ENCODE measurements around the gene SYNJ1.
"Not testable (repeated sequence)": the region's sequence is repeated elsewhere in the genome, so short reads cannot be mapped to it uniquely, and the experiment has no call there.

SYNJ1 gene

DNA sequence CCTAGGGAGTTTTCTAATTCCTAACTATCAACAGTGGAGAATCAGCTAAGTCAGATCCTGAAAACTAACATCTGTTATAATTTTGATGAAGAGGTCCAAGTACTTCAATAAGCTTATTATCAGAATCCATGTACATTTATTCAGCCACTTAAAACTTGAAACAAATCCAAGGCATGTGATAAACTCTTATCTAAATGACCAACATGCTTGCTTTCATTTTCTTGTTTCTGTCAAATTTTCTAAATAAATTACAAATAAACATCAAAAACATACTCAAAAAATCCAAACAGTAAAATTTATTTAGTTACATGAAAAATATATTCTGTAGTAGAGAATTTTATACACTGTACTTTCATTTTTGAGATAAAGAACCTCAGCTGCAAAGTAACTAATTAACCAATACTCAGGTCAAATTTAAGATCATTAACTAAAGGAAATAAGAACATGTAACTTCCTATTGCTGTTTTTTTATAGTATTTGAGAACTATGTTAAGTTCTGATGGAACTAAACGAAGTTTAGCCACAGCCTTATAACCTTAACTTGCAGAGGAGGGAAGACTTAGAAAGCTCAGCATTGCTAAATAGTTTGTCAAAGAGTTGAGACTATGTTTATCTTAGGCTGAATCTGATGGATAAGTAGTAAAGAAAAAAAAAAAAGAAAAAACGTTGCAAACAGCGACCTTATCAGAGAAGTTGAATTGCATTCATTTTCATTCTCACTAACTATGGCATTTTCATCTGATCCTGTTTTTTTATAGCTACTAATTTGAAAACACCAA, 44.9 kb downstream of the SYNJ1 start:
- no peak for DNase-seq

- no peak for DNase-seq
Measured at GRCh38 chr21:32674731-32675130, 53.1 kb downstream of the SYNJ1 start.

DNA sequence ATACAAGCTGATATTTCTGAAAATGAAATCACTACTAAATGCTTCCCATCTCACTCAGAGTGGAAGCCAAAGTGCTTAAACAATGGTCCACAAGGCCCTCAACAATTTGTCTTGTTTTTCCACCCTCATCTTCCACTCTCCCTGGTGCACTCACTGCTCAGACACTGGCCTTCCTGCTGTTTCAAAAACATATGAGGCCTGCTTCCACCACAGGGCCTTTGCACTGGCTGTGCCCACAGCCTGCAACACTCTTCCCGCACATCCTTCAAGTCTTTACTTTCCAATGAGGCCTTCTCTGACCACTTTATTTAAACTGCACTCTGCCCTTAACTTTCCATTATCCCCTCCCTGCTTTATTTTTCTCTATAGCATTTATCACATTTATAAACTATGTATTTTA, 53.8 kb downstream of the SYNJ1 start:
- no peak for DNase-seq

DNA sequence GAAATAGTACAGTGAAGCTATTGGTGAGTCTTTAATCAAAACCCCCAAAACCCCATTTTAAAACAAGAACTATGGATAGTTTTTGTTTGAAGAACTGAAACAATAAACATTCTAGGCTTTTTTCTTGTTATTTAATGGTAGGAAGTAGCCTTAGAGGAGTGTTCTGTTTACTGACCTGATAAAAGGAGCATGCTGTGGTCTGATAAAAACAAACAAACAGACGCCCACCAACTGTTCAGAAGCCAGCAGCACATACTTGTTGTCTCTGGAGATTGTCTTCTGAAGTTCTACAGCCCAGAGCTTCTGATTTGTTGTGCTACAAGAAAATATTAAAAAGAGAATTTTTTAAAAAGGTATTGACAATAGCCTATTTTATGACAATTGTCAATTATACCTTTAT, 61.6 kb downstream of the SYNJ1 start:
- DNase-seq: no peak

GRCh38 chr21:32664095-32664494, 63.7 kb downstream of the SYNJ1 start:
- DNase-seq: not testable (repeated sequence)

- DNase-seq: not testable (repeated sequence)
Measured at GRCh38 chr21:32661981-32662380, 65.8 kb downstream of the SYNJ1 start.

GRCh38 chr21:32661026-32661782, 66.6 kb downstream of the SYNJ1 start:
- not testable (repeated sequence) for DNase-seq

- DNase-seq: no peak
Measured at GRCh38 chr21:32658524-32658923, 69.3 kb downstream of the SYNJ1 start.

GRCh38 chr21:32653326-32653901, 74.4 kb downstream of the SYNJ1 start:
- no peak for DNase-seq

GRCh38 chr21:32648165-32648564, 79.6 kb downstream of the SYNJ1 start:
- DNase-seq: no peak

DNA sequence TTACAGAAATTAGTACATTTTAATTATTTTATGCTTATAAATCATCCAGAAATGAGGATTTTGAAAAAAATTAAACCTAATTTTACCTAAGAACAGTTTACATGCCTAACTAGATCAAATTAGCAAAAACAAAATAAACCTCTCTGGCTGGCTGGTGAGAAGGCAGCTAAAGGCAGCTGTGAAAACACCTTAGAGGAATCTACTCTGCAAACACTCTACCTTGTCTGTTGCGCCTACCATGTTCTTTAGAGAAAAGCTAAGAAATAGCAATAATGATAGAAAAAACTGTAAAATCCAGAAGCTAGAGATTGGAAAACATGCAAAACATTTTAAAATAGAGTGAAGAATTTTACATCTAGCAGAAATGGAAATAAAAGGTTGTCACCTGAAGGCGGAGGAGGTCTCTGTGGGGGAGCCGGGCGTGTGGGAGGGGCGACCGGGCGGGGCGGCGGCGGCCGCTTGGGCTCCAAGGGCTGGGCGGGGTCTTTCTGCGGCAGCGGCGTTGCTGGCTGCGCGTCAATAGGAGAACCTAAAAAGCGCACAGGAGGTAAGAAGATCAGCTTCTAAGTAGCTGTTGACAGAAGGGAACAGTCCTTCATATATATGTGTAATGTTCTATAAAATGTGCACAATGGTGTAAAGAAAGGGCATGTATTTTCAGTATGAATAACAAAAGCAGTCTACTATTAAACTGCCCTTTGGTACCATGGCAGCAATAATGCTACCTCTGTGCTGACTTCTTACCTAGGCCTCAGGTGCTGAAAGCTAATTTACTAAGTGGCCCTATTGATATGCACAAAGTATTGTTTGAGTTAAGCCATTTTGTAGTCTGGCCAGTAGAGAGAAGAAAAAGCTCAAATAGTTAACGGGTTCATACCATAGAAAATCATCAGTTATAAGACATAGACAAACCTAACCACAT, 82.3 kb downstream of the SYNJ1 start:
- no peak for DNase-seq

DNA sequence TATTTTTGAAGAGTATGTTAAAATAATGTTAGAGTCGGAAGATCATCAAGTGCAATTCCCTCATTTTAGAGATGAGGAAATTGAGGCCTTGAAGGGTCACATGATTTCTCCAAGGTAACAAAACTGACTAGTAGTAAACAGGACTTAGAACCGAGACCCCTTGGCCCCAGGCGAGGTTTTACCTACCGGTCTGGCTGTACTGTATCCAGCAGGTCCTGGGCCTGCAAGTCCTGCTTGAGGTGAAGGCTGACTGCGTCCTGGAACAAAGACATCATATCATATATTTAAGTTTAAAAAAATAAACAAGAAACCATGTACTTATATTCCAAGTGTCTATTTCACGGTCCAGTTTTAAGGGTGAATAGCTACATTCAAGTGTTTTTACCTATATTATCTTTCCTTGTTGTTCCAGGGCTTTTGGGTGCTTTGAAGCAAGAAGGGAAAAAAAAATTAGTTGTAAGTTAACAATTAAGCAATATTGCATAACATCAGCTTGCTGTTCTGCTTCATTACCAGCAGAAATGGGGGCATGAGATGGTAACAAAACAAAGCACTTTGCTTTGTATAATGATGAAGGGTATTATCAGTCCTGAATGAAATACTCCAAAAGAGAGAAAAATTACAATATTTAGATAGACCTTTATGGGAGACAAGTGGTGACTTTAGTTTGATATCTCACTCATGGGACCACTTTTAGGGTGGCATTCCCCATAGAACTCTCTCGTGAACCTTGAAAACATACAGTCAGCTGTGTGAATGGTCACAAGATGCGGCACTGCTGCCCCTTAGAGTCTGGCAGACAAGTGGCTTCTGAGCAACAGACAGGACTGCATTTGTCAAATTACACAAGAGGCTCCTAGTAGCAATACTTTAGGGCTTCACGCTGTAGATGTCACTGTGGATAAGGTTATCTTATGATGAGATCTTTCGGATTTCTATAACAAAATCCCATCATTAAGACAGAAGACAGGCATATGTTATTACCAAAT, 85.8 kb downstream of the SYNJ1 start:
- DNase-seq: no peak

GRCh38 chr21:32626621-32627196, 101.1 kb downstream of the SYNJ1 start:
- DNase-seq: no peak

DNA sequence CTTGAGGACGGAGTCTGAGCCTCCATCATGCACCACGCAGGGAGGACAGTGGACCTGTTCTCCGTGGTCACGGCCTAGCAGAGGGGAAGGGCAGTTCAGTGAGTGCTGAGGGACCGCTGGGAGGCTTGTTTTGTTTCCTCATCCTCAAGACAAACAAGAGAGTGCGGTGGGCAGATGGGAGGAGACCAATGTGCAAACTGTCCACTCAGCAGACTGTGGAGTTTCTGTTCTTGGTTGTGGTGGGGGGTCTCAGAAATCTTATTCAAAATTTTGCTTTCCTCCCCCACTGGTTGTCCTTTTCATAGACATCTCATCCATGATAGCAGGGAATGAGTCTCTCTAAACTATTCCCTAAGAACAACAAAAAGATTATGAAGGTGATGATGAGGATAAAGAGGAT, 109.6 kb downstream of the SYNJ1 start:
- DNase-seq: not testable (repeated sequence)

GRCh38 chr21:32613436-32614043, 114.3 kb downstream of the SYNJ1 start:
- DNase-seq: no peak

- DNase-seq: no peak
Measured at GRCh38 chr21:32612999-32613337, 114.8 kb downstream of the SYNJ1 start.

GRCh38 chr21:32612075-32612998, 115.5 kb downstream of the SYNJ1 start, which contains the start of gene CFAP298:
Gene CFAP298 (minus strand): TSS chr21:32612377. CDS start chr21:32612243, 134 bp downstream.
- DNase-seq: peak; percentile 84

- no peak for DNase-seq
Measured at GRCh38 chr21:32611471-32611997, 116.3 kb downstream of the SYNJ1 start.

DNA sequence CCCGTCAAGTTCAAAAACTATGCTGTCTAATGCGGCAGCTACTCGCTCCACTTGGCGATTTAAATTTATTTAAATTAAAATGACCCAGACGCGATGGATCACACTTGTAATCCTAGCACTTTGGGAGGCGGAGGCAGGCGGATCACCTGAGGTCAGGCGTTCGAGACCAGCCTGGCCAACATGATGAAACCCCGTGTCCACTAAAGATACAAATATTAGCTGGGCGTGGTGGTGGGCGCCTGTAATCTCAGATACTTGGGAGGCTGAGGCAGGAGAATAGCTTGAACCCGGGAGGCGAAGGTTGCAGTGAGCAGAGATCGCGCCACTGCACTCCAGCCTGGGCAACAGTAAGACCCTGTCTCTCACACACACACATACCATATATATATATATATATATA, 116.9 kb downstream of the SYNJ1 start:
- not testable (repeated sequence) for DNase-seq

Data from NCI-H1092 (cell line).